SK-N-SH treated with all-trans-retinoic acid at 6 μM for 48 hours (cell line): Measurements from ENCODE around the gene RBFOX2.

Source experiments
- ATAC-seq: fragments of 200-7000 bp; cut with Tn5 transposase; 3 replicates; pipeline ENCODE4 v1.9.1; 2020; ENCODE audit warnings: mild to moderate bottlenecking, moderate library complexity
- BACH2 ChIP-seq: fragments of 250-450 bp; sonication (Bioruptor Pico); IDR thresholded peaks from 2 replicates; pipeline ENCODE4 v1.9.0; 2021; ENCODE audit warnings: mild to moderate bottlenecking, borderline replicate concordance
- CREB5 ChIP-seq: fragments of 250-450 bp; sonication (Bioruptor Pico); IDR thresholded peaks from 2 replicates; pipeline ENCODE4 v1.5.1; 2020; ENCODE audit warnings: low read depth, mild to moderate bottlenecking, moderate library complexity
- CSDC2 ChIP-seq: fragments of 250-450 bp; sonication (Bioruptor Pico); IDR thresholded peaks from 2 replicates; pipeline ENCODE4 v1.5.0; 2020; ENCODE audit warnings: mild to moderate bottlenecking, moderate library complexity
- ESRRG ChIP-seq: fragments of 250-450 bp; sonication (Bioruptor Pico); IDR thresholded peaks from 2 replicates; pipeline ENCODE4 v1.6.1; 2021; ENCODE audit warnings: mild to moderate bottlenecking
- GLIS3 ChIP-seq: fragments of 250-450 bp; sonication (Bioruptor Pico); IDR thresholded peaks from 2 replicates; pipeline ENCODE4 v1.5.0; 2020; ENCODE audit warnings: mild to moderate bottlenecking, moderate library complexity
- ISL1 ChIP-seq: fragments of 250-450 bp; sonication (Bioruptor Pico); IDR thresholded peaks from 2 replicates; pipeline ENCODE4 v2.1.2; 2022; ENCODE audit warnings: mild to moderate bottlenecking, moderate library complexity
- OSR1 ChIP-seq: fragments of 250-450 bp; sonication (Bioruptor Pico); IDR thresholded peaks from 2 replicates; pipeline ENCODE4 v1.8.0; 2022; ENCODE audit warnings: moderate library complexity, mild to moderate bottlenecking, inconsistent platforms
- POU6F1 ChIP-seq: fragments of 250-450 bp; sonication (Bioruptor Pico); IDR thresholded peaks from 2 replicates; pipeline ENCODE4 v1.8.0; 2021; ENCODE audit warnings: low read depth, mild to moderate bottlenecking, moderate library complexity, borderline replicate concordance
- PPARA ChIP-seq: fragments of 250-450 bp; sonication (Bioruptor Pico); IDR thresholded peaks from 2 replicates; pipeline ENCODE4 v1.5.0; 2020; ENCODE audit warnings: mild to moderate bottlenecking, borderline replicate concordance
- RARB ChIP-seq: fragments of 250-450 bp; sonication (Bioruptor Pico); IDR thresholded peaks from 2 replicates; pipeline ENCODE4 v1.8.0; 2021; ENCODE audit warnings: mild to moderate bottlenecking, moderate library complexity
- TCF4 ChIP-seq: fragments of 250-450 bp; sonication (Bioruptor Pico); IDR thresholded peaks from 2 replicates; pipeline ENCODE4 v1.8.0; 2021; ENCODE audit warnings: mild to moderate bottlenecking, moderate library complexity, borderline replicate concordance
- TOX ChIP-seq: fragments of 250-450 bp; sonication (Bioruptor Pico); IDR thresholded peaks from 2 replicates; pipeline ENCODE4 v1.8.0; 2021; ENCODE audit warnings: mild to moderate bottlenecking, moderate library complexity, borderline replicate concordance
- TSHZ2 ChIP-seq: fragments of 250-450 bp; sonication (Bioruptor Pico); IDR thresholded peaks from 2 replicates; pipeline ENCODE4 v1.5.0; 2020; ENCODE audit warnings: mild to moderate bottlenecking, moderate library complexity
- ZC3H10 ChIP-seq: fragments of 250-450 bp; sonication (Bioruptor Pico); IDR thresholded peaks from 2 replicates; pipeline ENCODE4 v1.5.1; 2021; ENCODE audit warnings: mild to moderate bottlenecking, moderate library complexity
- ZFP30 ChIP-seq: fragments of 450-650 bp; formaldehyde crosslinking; IDR thresholded peaks from 2 replicates; pipeline ENCODE4 v1.5.0; 2022; ENCODE audit warnings: mild to moderate bottlenecking, moderate library complexity
- ZNF565 ChIP-seq: fragments of 450-650 bp; formaldehyde crosslinking; conservative IDR thresholded peaks from 2 replicates; pipeline ENCODE4 v1.5.0; 2020; ENCODE audit warnings: low read depth, mild to moderate bottlenecking, moderate library complexity
- ZNF8 ChIP-seq: fragments of 450-650 bp; formaldehyde crosslinking; IDR thresholded peaks from 2 replicates; pipeline ENCODE4 v1.5.0; 2020; ENCODE audit warnings: mild to moderate bottlenecking, moderate library complexity
- TF ChIP-seq, protein P1 (sequence below): fragments of 250-450 bp; sonication (Bioruptor Pico); IDR thresholded peaks from 2 replicates; pipeline ENCODE4 v1.5.1; 2021; ENCODE audit warnings: mild to moderate bottlenecking, moderate library complexity
- TF ChIP-seq, protein P2 (sequence below): fragments of 250-450 bp; sonication (Bioruptor Pico); IDR thresholded peaks from 2 replicates; pipeline ENCODE4 v1.8.0; 2020; ENCODE audit warnings: mild to moderate bottlenecking, moderate library complexity, borderline replicate concordance

The RBFOX2 gene

DNA sequence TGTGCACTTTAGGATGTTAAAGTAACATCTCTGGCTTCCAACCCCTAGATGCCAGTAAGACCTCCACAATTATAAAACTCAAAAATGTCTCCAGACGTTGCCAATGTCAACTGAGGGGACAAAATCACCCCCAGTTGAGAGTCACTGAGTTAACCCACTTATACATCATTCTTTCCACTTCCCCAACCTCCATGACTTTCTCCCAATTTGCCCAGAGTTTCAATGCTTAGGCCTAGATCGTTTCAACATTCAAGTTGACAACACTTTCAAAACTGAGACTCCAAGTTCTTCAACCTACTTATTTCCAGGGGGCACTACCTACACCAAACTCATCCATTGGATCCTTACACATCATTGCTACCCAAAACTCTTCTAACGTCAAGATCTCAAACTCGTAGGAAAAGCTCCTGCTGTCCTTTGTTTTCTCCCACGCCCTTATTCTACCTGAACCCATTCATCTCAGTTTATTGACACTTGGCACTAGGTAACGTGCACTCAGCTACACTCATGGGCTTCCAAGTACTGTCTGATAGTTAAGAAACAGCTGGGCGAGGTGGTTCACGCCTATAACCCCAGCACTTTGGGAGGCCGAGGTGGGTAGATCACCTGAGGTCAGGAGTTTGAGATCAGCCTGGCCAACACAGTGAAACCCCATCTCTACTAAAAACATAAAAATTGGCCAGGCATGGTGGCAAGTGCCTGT lies 24.5 kb downstream of the RBFOX2 start (continued):
- TF ChIP-seq, protein P1, sequence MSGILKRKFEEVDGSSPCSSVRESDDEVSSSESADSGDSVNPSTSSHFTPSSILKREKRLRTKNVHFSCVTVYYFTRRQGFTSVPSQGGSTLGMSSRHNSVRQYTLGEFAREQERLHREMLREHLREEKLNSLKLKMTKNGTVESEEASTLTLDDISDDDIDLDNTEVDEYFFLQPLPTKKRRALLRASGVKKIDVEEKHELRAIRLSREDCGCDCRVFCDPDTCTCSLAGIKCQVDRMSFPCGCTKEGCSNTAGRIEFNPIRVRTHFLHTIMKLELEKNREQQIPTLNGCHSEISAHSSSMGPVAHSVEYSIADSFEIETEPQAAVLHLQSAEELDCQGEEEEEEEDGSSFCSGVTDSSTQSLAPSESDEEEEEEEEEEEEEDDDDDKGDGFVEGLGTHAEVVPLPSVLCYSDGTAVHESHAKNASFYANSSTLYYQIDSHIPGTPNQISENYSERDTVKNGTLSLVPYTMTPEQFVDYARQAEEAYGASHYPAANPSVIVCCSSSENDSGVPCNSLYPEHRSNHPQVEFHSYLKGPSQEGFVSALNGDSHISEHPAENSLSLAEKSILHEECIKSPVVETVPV (CRISPR knock-in tag): no peak
- TF ChIP-seq TOX (CRISPR knock-in tag) (no peak), PPARA (CRISPR knock-in tag) (no peak), GLIS3 (no peak)

DNA sequence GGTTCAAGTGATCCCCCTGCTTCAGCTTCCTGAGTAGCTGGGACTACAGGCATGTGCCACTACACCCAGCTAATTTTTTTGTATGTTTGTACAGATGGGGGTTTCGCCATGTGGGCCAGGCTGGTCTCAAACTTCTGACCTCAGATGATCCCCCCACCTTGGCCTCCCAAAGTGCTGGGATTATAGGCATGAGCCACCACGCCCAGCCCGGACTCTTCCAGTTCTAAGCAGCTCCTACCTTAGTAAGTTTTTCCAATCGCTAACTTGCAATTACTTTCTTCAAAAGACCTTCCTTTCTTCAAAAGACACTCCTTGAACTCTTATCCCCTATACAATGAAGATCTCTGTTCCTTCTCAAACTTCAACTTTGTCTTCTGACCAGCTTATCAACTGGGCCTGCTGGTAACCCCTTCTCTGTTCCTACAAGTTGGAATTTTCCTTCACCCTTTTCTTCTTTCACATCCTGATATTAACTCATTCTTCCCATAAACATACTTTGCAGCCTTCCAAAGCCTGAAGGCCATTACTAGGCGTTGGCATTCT lies 25.8 kb downstream of the RBFOX2 start:
- TF ChIP-seq, protein P1 (CRISPR knock-in tag): no peak
- TF ChIP-seq TSHZ2 (CRISPR knock-in tag) (no peak), OSR1 (no peak), CREB5 (CRISPR knock-in tag) (no peak), CSDC2 (CRISPR knock-in tag) (no peak), TOX (CRISPR knock-in tag) (no peak), RARB (no peak), ZC3H10 (CRISPR knock-in tag) (no peak), GLIS3 (no peak)
- no peak for ATAC-seq

- TF ChIP-seq ZNF565 (CRISPR knock-in tag): no peak
- TF ChIP-seq ESRRG: no peak
- no peak for TF ChIP-seq ISL1 (CRISPR knock-in tag)
- TF ChIP-seq, protein P2, sequence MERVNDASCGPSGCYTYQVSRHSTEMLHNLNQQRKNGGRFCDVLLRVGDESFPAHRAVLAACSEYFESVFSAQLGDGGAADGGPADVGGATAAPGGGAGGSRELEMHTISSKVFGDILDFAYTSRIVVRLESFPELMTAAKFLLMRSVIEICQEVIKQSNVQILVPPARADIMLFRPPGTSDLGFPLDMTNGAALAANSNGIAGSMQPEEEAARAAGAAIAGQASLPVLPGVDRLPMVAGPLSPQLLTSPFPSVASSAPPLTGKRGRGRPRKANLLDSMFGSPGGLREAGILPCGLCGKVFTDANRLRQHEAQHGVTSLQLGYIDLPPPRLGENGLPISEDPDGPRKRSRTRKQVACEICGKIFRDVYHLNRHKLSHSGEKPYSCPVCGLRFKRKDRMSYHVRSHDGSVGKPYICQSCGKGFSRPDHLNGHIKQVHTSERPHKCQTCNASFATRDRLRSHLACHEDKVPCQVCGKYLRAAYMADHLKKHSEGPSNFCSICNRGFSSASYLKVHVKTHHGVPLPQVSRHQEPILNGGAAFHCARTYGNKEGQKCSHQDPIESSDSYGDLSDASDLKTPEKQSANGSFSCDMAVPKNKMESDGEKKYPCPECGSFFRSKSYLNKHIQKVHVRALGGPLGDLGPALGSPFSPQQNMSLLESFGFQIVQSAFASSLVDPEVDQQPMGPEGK (CRISPR knock-in tag): no peak
- TF ChIP-seq, protein P1 (CRISPR knock-in tag): no peak
- no peak for TF ChIP-seq RARB
- TF ChIP-seq TSHZ2 (CRISPR knock-in tag): no peak
- TF ChIP-seq OSR1: no peak
- no peak for TF ChIP-seq TOX (CRISPR knock-in tag)
- no peak for TF ChIP-seq TCF4 (CRISPR knock-in tag)
- no peak for TF ChIP-seq BACH2
- no peak for TF ChIP-seq PPARA (CRISPR knock-in tag)
- no peak for TF ChIP-seq ZNF8
- TF ChIP-seq GLIS3: no peak
- TF ChIP-seq ZFP30: no peak
- TF ChIP-seq POU6F1 (CRISPR knock-in tag): no peak
- no peak for ATAC-seq
Measured at GRCh38 chr22:36002084-36002483, 26.5 kb downstream of the RBFOX2 start.
